GM12878 (cell line): Measurements from ENCODE around the gene ATG13. TPM values are rescaled to one million over a fixed set of nuclear protein-coding genes. Genes with fewer than 3 reads are reported as not detected.

ENCODE experiments used
- ATAC-seq: fragments of 200-7000 bp; cut with Tn5 transposase; 3 replicates; pipeline ENCODE4 v1.9.1; 2020; ENCODE audit warnings: mild to moderate bottlenecking, moderate library complexity
- BruUV-seq: library from RNA; stranded (reverse); fragments of 400-500 nt; replicated peaks from 2 replicates; lab custom pipeline; 2021; lab: Mats Ljungman, UMichigan
- CTCF ChIA-PET: fragments of 300-600 bp; sonication (Branson Sonifier 250); formaldehyde crosslinking; extraction: SDS; loops from one replicate; lab custom pipeline; 2021; ENCODE audit warnings: inconsistent platforms; lab: Yijun Ruan, JAX
- POLR2A ChIA-PET: fragments of 350-600 bp; formaldehyde crosslinking; extraction: SDS; loops from one replicate; lab custom pipeline; 2021; ENCODE audit warnings: inconsistent platforms; lab: Charles Lee
- RAD21 ChIA-PET: fragments of 300-600 bp; sonication (Branson Sonifier 250); formaldehyde crosslinking; loops from one replicate; lab custom pipeline; 2023; ENCODE audit warnings: antibody characterized with exemption; ENCODE audit not compliant: unreplicated experiment; lab: Charles Lee
- SMC1A ChIA-PET: fragments of 300-600 bp; sonication (Branson Sonifier 250); formaldehyde crosslinking; loops from one replicate; lab custom pipeline; 2023; ENCODE audit not compliant: unreplicated experiment, uncharacterized antibody; lab: Charles Lee
- DNase-seq: peaks from one replicate; pipeline ENCODE4 v3.0.0-alpha.2; 2011; ENCODE audit warnings: low read depth, low spot score
- FAIRE-seq: peaks from 3 replicates; lab custom pipeline; 2011; peaks lifted over from hg19 to GRCh38; lab: Jason Lieb, UNC
- H2AFZ ChIP-seq: 2 replicates; pipeline ENCODE4 v1.6.0; 2011; ENCODE audit warnings: low read depth, low read length, control low read depth; ENCODE audit not compliant: control insufficient read depth
- H3K27ac ChIP-seq: 2 replicates; pipeline ENCODE4 v1.5.1; 2011; ENCODE audit warnings: control low read depth; ENCODE audit not compliant: control insufficient read depth, insufficient read depth
- H3K27me3 ChIP-seq, 2 experiments: replicated peaks in 1 of 2; 2 replicates each; pipeline versions ENCODE4 v1.6.0 to v1.6.1; 2011; ENCODE audit warnings: low read length in 1 of 2; ENCODE audit not compliant: control insufficient read depth in 2 of 2, insufficient read depth in 2 of 2
- H3K36me3 ChIP-seq, 2 experiments: 2 replicates each; pipeline ENCODE4 v1.5.1; 2011; ENCODE audit warnings: low read length in 1 of 2; ENCODE audit not compliant: control insufficient read depth in 2 of 2, insufficient read depth in 2 of 2
- H3K4me1 ChIP-seq: 2 replicates; pipeline ENCODE4 v1.6.1; 2011; ENCODE audit warnings: mild to moderate bottlenecking, low read length, moderate library complexity, mixed read lengths; ENCODE audit not compliant: control insufficient read depth, insufficient read depth
- H3K4me2 ChIP-seq: 2 replicates; pipeline ENCODE4 v1.6.0; 2011; ENCODE audit warnings: control low read depth; ENCODE audit not compliant: control insufficient read depth, insufficient read depth
- H3K4me3 ChIP-seq: fragments of 200-600 bp; sonication (generic); 2 replicates; pipeline ENCODE4 v1.5.1; 2016
- H3K79me2 ChIP-seq: 2 replicates; pipeline ENCODE4 v1.6.0; 2011; ENCODE audit warnings: low read length; ENCODE audit not compliant: control insufficient read depth, insufficient read depth
- H3K9ac ChIP-seq: 2 replicates; pipeline ENCODE4 v1.8.0; 2011; ENCODE audit warnings: low read length, control low read depth, mixed read lengths; ENCODE audit not compliant: control insufficient read depth, insufficient read depth
- H3K9me3 ChIP-seq: replicated peaks from 3 replicates; pipeline ENCODE4 v1.5.1; 2011; ENCODE audit warnings: mild to moderate bottlenecking, low read length; ENCODE audit not compliant: control insufficient read depth, insufficient read depth
- H4K20me1 ChIP-seq: 2 replicates; pipeline ENCODE4 v1.6.0; 2011; ENCODE audit not compliant: control insufficient read depth, insufficient read depth
- BACH1 ChIP-seq: fragments of 450-650 bp; IDR thresholded peaks from 2 replicates; pipeline ENCODE4 v1.6.1; 2017; ENCODE audit warnings: mild to moderate bottlenecking, borderline replicate concordance
- CHD1 ChIP-seq: IDR thresholded peaks from 2 replicates; pipeline ENCODE4 v1.6.1; 2012; ENCODE audit warnings: low read depth, low read length, improper control_type of control experiment
- CHD2 ChIP-seq: IDR thresholded peaks from 2 replicates; pipeline ENCODE4 v1.6.1; 2011; ENCODE audit warnings: low read depth, low read length, improper control_type of control experiment, borderline replicate concordance
- CUX1 ChIP-seq: IDR thresholded peaks from 2 replicates; pipeline ENCODE4 v1.6.1; 2012; ENCODE audit warnings: improper control_type of control experiment, low read depth, low read length; ENCODE audit not compliant: insufficient replicate concordance
- DPF2 ChIP-seq: fragments of 450-650 bp; IDR thresholded peaks from 2 replicates; pipeline ENCODE4 v1.6.1; 2017; ENCODE audit warnings: mild to moderate bottlenecking
- HCFC1 ChIP-seq: fragments of 150-350 bp; IDR thresholded peaks from 2 replicates; pipeline ENCODE4 v1.6.1; 2014; ENCODE audit warnings: low read length
- LARP7 ChIP-seq: fragments of 450-650 bp; IDR thresholded peaks from 2 replicates; pipeline ENCODE4 v1.6.1; 2017; ENCODE audit warnings: mild to moderate bottlenecking
- NFXL1 ChIP-seq: fragments of 450-650 bp; IDR thresholded peaks from 2 replicates; pipeline ENCODE4 v1.6.1; 2017; ENCODE audit warnings: antibody characterized with exemption, mild to moderate bottlenecking, borderline replicate concordance
- NR2C1 ChIP-seq: fragments of 450-650 bp; IDR thresholded peaks from 2 replicates; pipeline ENCODE4 v1.6.1; 2017; ENCODE audit warnings: antibody characterized with exemption, mild to moderate bottlenecking, moderate library complexity
- PRDM15 ChIP-seq: fragments of 450-650 bp; formaldehyde crosslinking; IDR thresholded peaks from 2 replicates; pipeline ENCODE4 v1.4.0; 2020; ENCODE audit warnings: mild to moderate bottlenecking, moderate library complexity
- SMAD5 ChIP-seq: IDR thresholded peaks from 2 replicates; pipeline ENCODE4 v1.6.1; 2016; ENCODE audit warnings: antibody characterized with exemption, low read depth
- ZNF622 ChIP-seq: fragments of 450-650 bp; IDR thresholded peaks from 2 replicates; pipeline ENCODE4 v1.6.1; 2017; ENCODE audit warnings: mild to moderate bottlenecking, inconsistent platforms
- WGBS: methylation state at CpG from one replicate; pipeline ENCODE4 v1.1.6; 2016; ENCODE audit warnings: low lambda C conversion rate; ENCODE audit not compliant: insufficient replicate concordance, insufficient coverage; ENCODE audit errors: missing lambda C conversion rate; 5-methylcytosine and 5-hydroxymethylcytosine counted together
- in situ Hi-C: fragments of 300-500 bp; cut with MboI; formaldehyde crosslinking; loops from 9 replicates; pipeline ENCODE4 v1.14.3; 2018; ENCODE audit warnings: mixed read lengths
- intact Hi-C: fragments of 100-400 bp; cut with micrococcal nuclease; formaldehyde crosslinking; loops from one replicate; pipeline ENCODE4 v1.14.2; 2022; ENCODE audit not compliant: unreplicated experiment
- polyA plus RNA-seq, 11 experiments: library from polyadenylated mRNA; depleted of rRNA in 4 of 11; unstranded in 6 of 11; stranded (reverse) in 5 of 11; fragments of >200 nt; fragmentation: Nextera tagmentation in 4 of 11; fragmentation: Illumina TruSeq in 1 of 11; extraction: Ambion mirVana in 4 of 11; extraction: Trizol in 1 of 11; gene quantifications; 1 replicate in 1 of 11; 2 replicates in 10 of 11; pipeline versions ENCODE4 v1.2.1 to v1.2.3, GENCODE V29; 2011 to 2016; ENCODE audit warnings: inconsistent platforms in 2 of 11, missing spikeins in 2 of 11, low read depth in 1 of 11
- total RNA-seq, 4 experiments: library from RNA; depleted of rRNA in 3 of 4; stranded (reverse); fragments of >200 nt in 3 of 4; fragmentation: Illumina TruSeq in 1 of 4; extraction: Trizol in 1 of 4; gene quantifications; 2 replicates each; pipeline versions ENCODE4 v1.2.1 to v1.2.3, GENCODE V29; 2013 to 2021
- TF ChIP-seq, protein P1 (sequence below): fragments of 450-650 bp; IDR thresholded peaks from 2 replicates; pipeline ENCODE4 v1.6.1; 2017; ENCODE audit warnings: mild to moderate bottlenecking, moderate library complexity

Gene ATG13
- total and polyA plus RNA-seq, 10 of the 15 experiments (the other 5 are each of a cell fraction or from before 2014, with no cell fraction given) = 10.9 to 61.6 (median 50.9) TPM

DNA sequence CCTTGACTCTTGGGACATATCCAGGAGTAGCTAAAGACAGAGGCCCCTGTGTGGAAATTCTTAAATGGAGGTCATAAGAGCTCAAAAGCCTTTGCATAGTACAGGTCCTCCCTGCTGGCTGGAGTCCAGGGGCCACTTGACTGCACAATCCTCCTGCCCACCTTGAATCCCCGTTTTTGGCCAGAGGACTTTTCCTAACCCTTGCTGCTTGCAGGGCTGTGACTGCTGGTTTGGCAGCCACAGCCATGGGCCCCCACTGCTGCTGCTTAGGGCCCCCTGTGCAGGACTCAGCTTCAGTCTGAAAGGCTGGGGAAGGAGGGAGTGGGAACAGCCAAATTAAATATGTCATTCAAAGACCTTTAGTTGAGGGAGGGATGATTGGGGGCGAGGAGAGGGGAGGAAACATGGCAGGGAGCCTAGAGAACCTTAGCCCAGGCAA lies 49.7 kb downstream of the ATG13 start:
- no peak overlapping the region for H3K9ac ChIP-seq
- H3K4me1 ChIP-seq = no peaks in the 10 kb centered on the region
- ChIA-PET POLR2A (no interaction called here), SMC1A (interaction anchor here (0.8 kb wide), 1 partner anchor 9 kb away, joined by 3 read pairs; no protein-coding TSS in a partner anchor), CTCF (no interaction called here), RAD21 (no interaction called here)
- H2AFZ ChIP-seq = no peak overlapping the region
- H3K9me3 ChIP-seq = no peaks in the 10 kb centered on the region
- H3K27me3 ChIP-seq = no peaks in the 10 kb centered on the region
- FAIRE-seq (no peak), ATAC-seq (no peak), DNase-seq (no peak)
- no TSS peak for BruUV-seq
- peaks cover 13 to 37% of the 10 kb centered on the region in 2 experiments for H3K36me3 ChIP-seq
- no peaks in the 10 kb centered on the region for H4K20me1 ChIP-seq
- in situ Hi-C loops (no loop called here), intact Hi-C loops (no loop called here)
- H3K27ac ChIP-seq = no peak overlapping the region
- H3K4me2 ChIP-seq = no peak overlapping the region
- H3K4me3 ChIP-seq = no peak overlapping the region
- no peaks in the 10 kb centered on the region for H3K79me2 ChIP-seq
- 97% methylated on average over 2 of the region's 2 CpGs for WGBS
- TF ChIP-seq HCFC1 (no peak), CHD2 (no peak), ZNF622 (no peak), LARP7 (no peak), CHD1 (no peak), CUX1 (no peak), DPF2 (no peak), BACH1 (no peak), NFXL1 (no peak), SMAD5 (no peak), PRDM15 (CRISPR knock-in tag) (no peak), NR2C1 (no peak)
- TF ChIP-seq, protein P1, sequence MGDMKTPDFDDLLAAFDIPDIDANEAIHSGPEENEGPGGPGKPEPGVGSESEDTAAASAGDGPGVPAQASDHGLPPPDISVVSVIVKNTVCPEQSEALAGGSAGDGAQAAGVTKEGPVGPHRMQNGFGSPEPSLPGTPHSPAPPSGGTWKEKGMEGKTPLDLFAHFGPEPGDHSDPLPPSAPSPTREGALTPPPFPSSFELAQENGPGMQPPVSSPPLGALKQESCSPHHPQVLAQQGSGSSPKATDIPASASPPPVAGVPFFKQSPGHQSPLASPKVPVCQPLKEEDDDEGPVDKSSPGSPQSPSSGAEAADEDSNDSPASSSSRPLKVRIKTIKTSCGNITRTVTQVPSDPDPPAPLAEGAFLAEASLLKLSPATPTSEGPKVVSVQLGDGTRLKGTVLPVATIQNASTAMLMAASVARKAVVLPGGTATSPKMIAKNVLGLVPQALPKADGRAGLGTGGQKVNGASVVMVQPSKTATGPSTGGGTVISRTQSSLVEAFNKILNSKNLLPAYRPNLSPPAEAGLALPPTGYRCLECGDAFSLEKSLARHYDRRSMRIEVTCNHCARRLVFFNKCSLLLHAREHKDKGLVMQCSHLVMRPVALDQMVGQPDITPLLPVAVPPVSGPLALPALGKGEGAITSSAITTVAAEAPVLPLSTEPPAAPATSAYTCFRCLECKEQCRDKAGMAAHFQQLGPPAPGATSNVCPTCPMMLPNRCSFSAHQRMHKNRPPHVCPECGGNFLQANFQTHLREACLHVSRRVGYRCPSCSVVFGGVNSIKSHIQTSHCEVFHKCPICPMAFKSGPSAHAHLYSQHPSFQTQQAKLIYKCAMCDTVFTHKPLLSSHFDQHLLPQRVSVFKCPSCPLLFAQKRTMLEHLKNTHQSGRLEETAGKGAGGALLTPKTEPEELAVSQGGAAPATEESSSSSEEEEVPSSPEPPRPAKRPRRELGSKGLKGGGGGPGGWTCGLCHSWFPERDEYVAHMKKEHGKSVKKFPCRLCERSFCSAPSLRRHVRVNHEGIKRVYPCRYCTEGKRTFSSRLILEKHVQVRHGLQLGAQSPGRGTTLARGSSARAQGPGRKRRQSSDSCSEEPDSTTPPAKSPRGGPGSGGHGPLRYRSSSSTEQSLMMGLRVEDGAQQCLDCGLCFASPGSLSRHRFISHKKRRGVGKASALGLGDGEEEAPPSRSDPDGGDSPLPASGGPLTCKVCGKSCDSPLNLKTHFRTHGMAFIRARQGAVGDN = no peak
